ENCODE measurements around the gene PLD4.

PLD4 gene

GRCh38 chr14:104935026-104935650 lies 10.5 kb downstream of the PLD4 start:
- no peak for TF ChIP-seq POLR2A (IDR thresholded peaks at IDR 0.05; ENCODE audit: low read depth, low read length)
- TF ChIP-seq POLR2AphosphoS5 (IDR thresholded peaks at IDR 0.05; ENCODE audit: low read depth, low read length): no peak
- TF ChIP-seq TAF1 (IDR thresholded peaks at IDR 0.05; ENCODE audit: borderline replicate concordance, low read depth, low read length): no peak
- DNase-seq (ENCODE audit: insufficient read length): no peak
- FAIRE-seq: no peak

GRCh38 chr14:104935955-104936354 lies 11.3 kb downstream of the PLD4 start:
- DNase-seq (ENCODE audit: insufficient read length) (no peak), FAIRE-seq (no peak)
- TF ChIP-seq TAF1 (IDR thresholded peaks at IDR 0.05; ENCODE audit: borderline replicate concordance, low read depth, low read length) (no peak), POLR2AphosphoS5 (IDR thresholded peaks at IDR 0.05; ENCODE audit: low read depth, low read length) (no peak), POLR2A (IDR thresholded peaks at IDR 0.05; ENCODE audit: low read depth, low read length) (no peak)

GRCh38 chr14:104936361-104937155 lies 11.9 kb downstream of the PLD4 start:
- DNase-seq (ENCODE audit: insufficient read length) (no peak), FAIRE-seq (no peak)
- no peak for TF ChIP-seq POLR2A (IDR thresholded peaks at IDR 0.05; ENCODE audit: low read depth, low read length)

- DNase-seq (ENCODE audit: insufficient read length): no peak
- FAIRE-seq: no peak
- TF ChIP-seq POLR2AphosphoS5 (IDR thresholded peaks at IDR 0.05; ENCODE audit: low read depth, low read length) (no peak), TAF1 (IDR thresholded peaks at IDR 0.05; ENCODE audit: borderline replicate concordance, low read depth, low read length) (no peak), POLR2A (IDR thresholded peaks at IDR 0.05; ENCODE audit: low read depth, low read length) (no peak)
Measured at GRCh38 chr14:104937161-104937560, 12.5 kb downstream of the PLD4 start.

- FAIRE-seq (no peak), DNase-seq (ENCODE audit: insufficient read length) (no peak)
- no peak for TF ChIP-seq TAF1 (IDR thresholded peaks at IDR 0.05; ENCODE audit: borderline replicate concordance, low read depth, low read length)
Measured at GRCh38 chr14:104937694-104938365, 13.2 kb downstream of the PLD4 start.

- no peak for FAIRE-seq
Measured at GRCh38 chr14:104938436-104938835, 13.8 kb downstream of the PLD4 start.

GRCh38 chr14:104938960-104939359 lies 14.3 kb downstream of the PLD4 start:
- no peak for TF ChIP-seq TAF1 (IDR thresholded peaks at IDR 0.05; ENCODE audit: borderline replicate concordance, low read depth, low read length)
- TF ChIP-seq POLR2A (IDR thresholded peaks at IDR 0.05; ENCODE audit: low read depth, low read length): no peak
- TF ChIP-seq POLR2AphosphoS5 (IDR thresholded peaks at IDR 0.05; ENCODE audit: low read depth, low read length): no peak
- DNase-seq (ENCODE audit: insufficient read length): no peak
- no peak for FAIRE-seq

More at GRCh38 chr14:104938436-104938835, 13.8 kb downstream of the PLD4 start:
- DNase-seq (ENCODE audit: insufficient read length): no peak
- TF ChIP-seq TAF1 (IDR thresholded peaks at IDR 0.05; ENCODE audit: borderline replicate concordance, low read depth, low read length) (no peak), POLR2A (IDR thresholded peaks at IDR 0.05; ENCODE audit: low read depth, low read length) (no peak), POLR2AphosphoS5 (IDR thresholded peaks at IDR 0.05; ENCODE audit: low read depth, low read length) (no peak)

GRCh38 chr14:104939666-104940410 lies 15.2 kb downstream of the PLD4 start:
- TF ChIP-seq TAF1 (IDR thresholded peaks at IDR 0.05; ENCODE audit: borderline replicate concordance, low read depth, low read length) (no peak), POLR2A (IDR thresholded peaks at IDR 0.05; ENCODE audit: low read depth, low read length) (no peak), POLR2AphosphoS5 (IDR thresholded peaks at IDR 0.05; ENCODE audit: low read depth, low read length) (no peak)
- FAIRE-seq: no peak
- DNase-seq (ENCODE audit: insufficient read length): no peak

- FAIRE-seq: no peak
- no peak for DNase-seq (ENCODE audit: insufficient read length)
Measured at GRCh38 chr14:104940526-104941150, 16.0 kb downstream of the PLD4 start.

GRCh38 chr14:104941508-104942365 lies 17.1 kb downstream of the PLD4 start:
- FAIRE-seq (no peak), DNase-seq (ENCODE audit: insufficient read length) (no peak)
- TF ChIP-seq POLR2AphosphoS5 (IDR thresholded peaks at IDR 0.05; ENCODE audit: low read depth, low read length): no peak
- no peak for TF ChIP-seq POLR2A (IDR thresholded peaks at IDR 0.05; ENCODE audit: low read depth, low read length)
- TF ChIP-seq TAF1 (IDR thresholded peaks at IDR 0.05; ENCODE audit: borderline replicate concordance, low read depth, low read length): no peak

More at GRCh38 chr14:104940526-104941150, 16.0 kb downstream of the PLD4 start:
- TF ChIP-seq POLR2AphosphoS5 (IDR thresholded peaks at IDR 0.05; ENCODE audit: low read depth, low read length): no peak
- TF ChIP-seq POLR2A (IDR thresholded peaks at IDR 0.05; ENCODE audit: low read depth, low read length): no peak
- no peak for TF ChIP-seq TAF1 (IDR thresholded peaks at IDR 0.05; ENCODE audit: borderline replicate concordance, low read depth, low read length)

Data from GM12892 (cell line).